WI38 (cell line): Measurements from ENCODE around the gene TTC36.
"Not testable (repeated sequence)": the region's sequence is repeated elsewhere in the genome, so short reads cannot be mapped to it uniquely, and the experiment has no call there.

Experiments used
- H3K4me3 ChIP-seq: 2 replicates; pipeline ENCODE4 v1.5.1; 2011; ENCODE audit warnings: low read depth, mild to moderate bottlenecking, control low read depth, low read length
- TF ChIP-seq, protein P1 (sequence below): IDR thresholded peaks from 2 replicates; pipeline ENCODE4 v1.5.1; 2012; ENCODE audit warnings: low read depth, mild to moderate bottlenecking, control low read depth, low read length

TTC36 gene

DNA sequence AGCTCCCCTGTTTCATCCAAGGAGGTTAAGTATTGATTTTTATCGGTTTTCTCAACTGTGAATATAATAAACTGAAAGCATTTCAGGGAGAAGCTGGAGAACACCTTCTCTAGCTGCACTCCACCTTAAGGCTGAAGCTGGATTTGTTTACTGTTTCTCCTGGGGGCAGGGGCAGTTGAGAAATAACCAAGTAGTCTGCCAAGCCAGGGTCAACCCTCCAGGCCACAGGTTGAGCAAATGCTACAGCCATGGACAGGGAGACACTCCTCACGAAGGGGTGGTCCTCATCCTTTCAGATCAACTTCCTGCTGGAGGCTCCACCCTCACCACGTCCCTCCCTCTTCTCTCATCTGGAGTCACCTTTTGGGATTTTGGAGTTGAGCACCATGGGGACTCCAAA lies at the start of gene TTC36:
TSS of gene TTC36 (plus strand) at position 366 of the 400 bp plus-strand sequence. CDS start at position 387, 21 bp downstream.
- H3K4me3 ChIP-seq, result no peak within 1 kb of the TSS
- TF ChIP-seq, protein P1, sequence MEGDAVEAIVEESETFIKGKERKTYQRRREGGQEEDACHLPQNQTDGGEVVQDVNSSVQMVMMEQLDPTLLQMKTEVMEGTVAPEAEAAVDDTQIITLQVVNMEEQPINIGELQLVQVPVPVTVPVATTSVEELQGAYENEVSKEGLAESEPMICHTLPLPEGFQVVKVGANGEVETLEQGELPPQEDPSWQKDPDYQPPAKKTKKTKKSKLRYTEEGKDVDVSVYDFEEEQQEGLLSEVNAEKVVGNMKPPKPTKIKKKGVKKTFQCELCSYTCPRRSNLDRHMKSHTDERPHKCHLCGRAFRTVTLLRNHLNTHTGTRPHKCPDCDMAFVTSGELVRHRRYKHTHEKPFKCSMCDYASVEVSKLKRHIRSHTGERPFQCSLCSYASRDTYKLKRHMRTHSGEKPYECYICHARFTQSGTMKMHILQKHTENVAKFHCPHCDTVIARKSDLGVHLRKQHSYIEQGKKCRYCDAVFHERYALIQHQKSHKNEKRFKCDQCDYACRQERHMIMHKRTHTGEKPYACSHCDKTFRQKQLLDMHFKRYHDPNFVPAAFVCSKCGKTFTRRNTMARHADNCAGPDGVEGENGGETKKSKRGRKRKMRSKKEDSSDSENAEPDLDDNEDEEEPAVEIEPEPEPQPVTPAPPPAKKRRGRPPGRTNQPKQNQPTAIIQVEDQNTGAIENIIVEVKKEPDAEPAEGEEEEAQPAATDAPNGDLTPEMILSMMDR, result no peak

DNA sequence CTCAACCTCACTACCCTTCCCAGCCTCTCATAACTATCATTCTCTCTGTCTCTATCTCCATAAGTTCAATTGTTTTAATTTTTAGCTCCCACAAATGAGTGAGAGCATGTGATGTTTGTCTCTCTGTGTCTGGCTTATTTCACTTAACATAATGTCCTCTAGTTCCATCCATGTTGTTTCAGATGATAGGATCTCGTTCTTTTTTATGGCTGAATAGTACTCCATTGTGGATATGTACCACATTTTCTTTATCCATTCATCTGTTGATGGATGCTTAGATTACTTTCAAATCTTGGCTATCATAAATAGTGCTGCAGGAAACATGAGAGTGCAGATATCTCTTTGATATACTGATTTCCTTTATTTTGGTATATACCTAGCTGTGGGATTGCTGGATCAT lies 46.0 kb upstream of the TTC36 start:
- not testable (repeated sequence) for H3K4me3 ChIP-seq

DNA sequence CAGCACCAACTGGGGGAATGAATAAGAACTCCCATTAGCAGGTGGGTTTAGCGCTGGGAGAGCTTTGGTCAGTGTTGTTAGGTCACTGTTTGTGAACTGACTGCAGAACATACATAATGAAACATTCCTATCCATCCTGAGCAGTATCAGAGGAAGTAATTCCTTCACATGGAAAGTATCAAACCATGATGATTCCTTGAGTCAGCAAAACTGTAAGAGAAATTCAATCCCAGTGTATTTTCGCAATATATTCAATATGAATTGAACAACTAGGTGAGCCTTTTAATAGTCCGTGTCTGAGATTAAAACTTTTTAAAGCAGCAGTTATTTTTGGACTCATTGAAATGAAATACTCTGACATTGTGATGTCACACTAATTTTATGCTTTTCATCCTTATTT lies 42.9 kb upstream of the TTC36 start:
- TF ChIP-seq, protein P1, result no peak

GRCh38 chr11:118485273-118485672 lies 42.0 kb upstream of the TTC36 start:
- TF ChIP-seq, protein P1, result no peak
- no peak overlapping the region for H3K4me3 ChIP-seq

More for the DNA sequence above, 42.9 kb upstream of the TTC36 start:
- H3K4me3 ChIP-seq, result no peak overlapping the region

DNA sequence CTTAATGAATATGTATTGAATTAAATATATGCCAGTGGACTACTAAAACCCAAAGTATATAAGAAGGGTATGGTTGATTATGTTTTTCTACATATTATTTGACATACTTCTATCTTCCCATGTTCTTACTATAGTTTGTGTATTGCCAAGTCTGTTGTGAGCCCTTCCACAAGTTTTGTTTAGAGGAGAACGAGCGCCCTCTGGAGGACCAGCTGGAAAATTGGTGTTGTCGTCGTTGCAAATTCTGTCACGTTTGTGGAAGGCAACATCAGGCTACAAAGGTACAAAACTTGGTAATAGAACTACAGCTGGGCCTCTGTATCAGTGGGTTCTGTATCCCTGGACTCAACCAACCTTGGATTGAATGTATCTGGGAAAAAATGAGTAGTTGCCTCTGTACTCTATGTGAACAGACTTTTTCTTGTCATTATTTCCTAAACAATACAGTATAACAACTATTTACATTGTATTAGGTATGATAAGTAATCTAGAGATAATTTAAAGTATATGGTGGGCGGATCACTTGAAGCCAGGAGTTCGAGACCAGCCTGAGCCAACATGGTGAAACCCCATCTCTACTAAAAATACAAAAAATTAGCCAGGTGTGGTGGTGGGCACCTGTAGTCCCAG lies 38.7 kb upstream of the TTC36 start:
- H3K4me3 ChIP-seq, result no peak overlapping the region
- TF ChIP-seq, protein P1, result peak; percentile 74

DNA sequence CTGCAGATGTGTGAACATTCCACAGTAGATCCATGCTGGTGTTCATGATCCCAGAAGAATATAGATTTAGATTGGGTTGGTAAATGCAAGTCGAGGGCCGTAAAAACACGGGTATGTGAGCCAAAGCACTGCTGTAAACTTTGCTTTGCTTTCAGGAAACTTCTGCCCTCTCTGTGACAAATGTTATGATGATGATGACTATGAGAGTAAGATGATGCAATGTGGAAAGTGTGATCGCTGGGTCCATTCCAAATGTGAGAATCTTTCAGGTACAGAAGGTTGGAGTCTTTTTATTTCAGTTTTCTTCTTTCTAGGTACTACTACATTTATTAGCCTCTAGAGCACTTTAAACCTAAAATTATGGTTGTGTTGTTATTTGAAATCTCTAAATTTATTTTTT lies 36.2 kb upstream of the TTC36 start:
- H3K4me3 ChIP-seq, result no peak overlapping the region
- TF ChIP-seq, protein P1, result no peak

- TF ChIP-seq, protein P1, result no peak
- H3K4me3 ChIP-seq, result no peak overlapping the region
Measured at GRCh38 chr11:118497831-118498230, 29.4 kb upstream of the TTC36 start.

DNA sequence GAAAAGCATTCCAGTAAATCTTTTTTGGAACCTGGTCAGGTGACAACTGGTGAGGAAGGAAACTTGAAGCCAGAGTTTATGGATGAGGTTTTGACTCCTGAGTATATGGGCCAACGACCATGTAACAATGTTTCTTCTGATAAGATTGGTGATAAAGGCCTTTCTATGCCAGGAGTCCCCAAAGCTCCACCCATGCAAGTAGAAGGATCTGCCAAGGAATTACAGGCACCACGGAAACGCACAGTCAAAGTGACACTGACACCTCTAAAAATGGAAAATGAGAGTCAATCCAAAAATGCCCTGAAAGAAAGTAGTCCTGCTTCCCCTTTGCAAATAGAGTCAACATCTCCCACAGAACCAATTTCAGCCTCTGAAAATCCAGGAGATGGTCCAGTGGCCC lies 24.1 kb upstream of the TTC36 start:
- no peak overlapping the region for H3K4me3 ChIP-seq
- TF ChIP-seq, protein P1, result no peak
